GM08714 (cell line): ENCODE data around the gene ERGIC1.
"Not testable (repeated sequence)": the region's sequence is repeated elsewhere in the genome, so short reads cannot be mapped to it uniquely, and the experiment has no call there.

ENCODE experiments used
- H3K4me3 ChIP-seq: fragments of 200-500 bp; sonication (Bioruptor generic); 2 replicates; pipeline ENCODE4 v1.5.1; 2014; ENCODE audit warnings: mild to moderate bottlenecking, low read length, inconsistent platforms
- ZNF274 ChIP-seq: IDR thresholded peaks from 2 replicates; pipeline ENCODE4 v1.6.1; 2012; ENCODE audit warnings: mild to moderate bottlenecking, low read depth, low read length

Gene ERGIC1

GRCh38 chr5:172844577-172844838, 10.5 kb downstream of the ERGIC1 start:
- no peak overlapping the region for H3K4me3 ChIP-seq
- no peak for TF ChIP-seq ZNF274

GRCh38 chr5:172845154-172845553, 11.1 kb downstream of the ERGIC1 start:
- TF ChIP-seq ZNF274 = no peak
- no peak overlapping the region for H3K4me3 ChIP-seq

GRCh38 chr5:172845576-172845975, 11.5 kb downstream of the ERGIC1 start:
- no peak overlapping the region for H3K4me3 ChIP-seq
- no peak for TF ChIP-seq ZNF274

- no peak for TF ChIP-seq ZNF274
Measured at GRCh38 chr5:172846249-172846648, 12.2 kb downstream of the ERGIC1 start.

GRCh38 chr5:172846677-172847076, 12.6 kb downstream of the ERGIC1 start:
- no peak for TF ChIP-seq ZNF274
- H3K4me3 ChIP-seq = no peak overlapping the region

More at GRCh38 chr5:172846249-172846648, 12.2 kb downstream of the ERGIC1 start:
- H3K4me3 ChIP-seq = no peak overlapping the region

- not testable (repeated sequence) for H3K4me3 ChIP-seq
Measured at GRCh38 chr5:172847584-172847983, 13.5 kb downstream of the ERGIC1 start.

GRCh38 chr5:172848419-172848818, 14.4 kb downstream of the ERGIC1 start:
- H3K4me3 ChIP-seq = no peak overlapping the region
- TF ChIP-seq ZNF274 = no peak

- no peak overlapping the region; the same call in 1 of the 2 replicates for H3K4me3 ChIP-seq
Measured at GRCh38 chr5:172849606-172850453, 15.8 kb downstream of the ERGIC1 start.

GRCh38 chr5:172850454-172850797, 16.4 kb downstream of the ERGIC1 start:
- TF ChIP-seq ZNF274 = no peak
- H3K4me3 ChIP-seq = no peak overlapping the region; the same call in 1 of the 2 replicates

More at GRCh38 chr5:172849606-172850453, 15.8 kb downstream of the ERGIC1 start:
- no peak for TF ChIP-seq ZNF274

GRCh38 chr5:172851254-172851653, 17.2 kb downstream of the ERGIC1 start:
- H3K4me3 ChIP-seq = not testable (repeated sequence)

GRCh38 chr5:172852490-172853354, 18.7 kb downstream of the ERGIC1 start:
- H3K4me3 ChIP-seq = no peak overlapping the region
- no peak for TF ChIP-seq ZNF274

- no peak overlapping the region for H3K4me3 ChIP-seq
- TF ChIP-seq ZNF274 = no peak
Measured at GRCh38 chr5:172853355-172853975, 19.4 kb downstream of the ERGIC1 start.

- H3K4me3 ChIP-seq = no peak overlapping the region
- TF ChIP-seq ZNF274 = no peak
Measured at GRCh38 chr5:172854451-172854871, 20.4 kb downstream of the ERGIC1 start.

- TF ChIP-seq ZNF274 = no peak
- H3K4me3 ChIP-seq = no peak overlapping the region
Measured at GRCh38 chr5:172854971-172855370, 20.9 kb downstream of the ERGIC1 start.
